ENCODE results near the gene FHAD1. TPM values are rescaled to one million over a fixed set of nuclear protein-coding genes. Genes with fewer than 3 reads are reported as not detected.
A peak's percentile ranks its signal among the peaks of the same experiment; 100 is the strongest.

The FHAD1 gene
- total and polyA plus RNA-seq, 10 of the 15 experiments (the other 5 are each of a cell fraction or from before 2014, with no cell fraction given): 0.09 to 1.0 (median 0.32) TPM; not detected in 2

DNA sequence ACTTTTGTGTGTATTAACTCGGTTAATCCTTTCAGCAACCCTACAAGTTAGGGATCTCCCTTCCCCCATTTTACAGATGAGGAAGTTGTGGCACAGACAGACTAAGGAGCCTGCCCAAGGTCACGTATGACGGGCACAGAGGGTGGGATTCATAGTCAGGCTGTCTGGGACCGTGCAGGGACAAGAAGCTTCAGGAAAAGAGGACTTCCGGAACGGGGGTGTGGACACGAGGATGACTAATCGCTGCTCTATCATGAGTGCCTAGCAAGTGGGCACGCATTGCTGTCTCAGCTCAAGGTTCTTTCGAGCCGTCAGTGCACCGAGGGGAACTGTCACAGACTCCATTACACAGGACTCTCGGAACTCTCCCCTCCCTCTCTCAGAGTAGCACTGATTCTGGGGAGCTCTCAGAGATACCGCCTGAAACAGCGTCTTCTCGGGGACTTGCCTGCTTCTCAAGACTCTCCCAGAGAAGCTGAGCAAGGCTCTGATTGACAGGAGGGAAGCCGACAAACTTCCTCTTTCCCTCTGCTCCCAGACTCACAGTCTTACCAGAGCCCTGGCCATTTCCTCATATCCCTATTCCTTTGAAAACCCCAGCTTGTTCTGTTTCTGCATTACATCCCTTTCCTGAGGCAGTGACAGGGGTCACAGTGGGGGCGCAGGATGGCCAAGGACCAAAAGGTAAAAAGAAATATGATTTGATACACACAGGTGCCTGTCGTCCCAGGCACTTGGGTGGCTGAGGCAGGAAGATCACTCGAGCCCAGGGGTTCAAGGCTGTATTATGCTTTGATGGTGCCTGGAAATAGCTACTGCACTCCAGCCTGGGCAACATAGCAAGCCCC is 14.4 kb downstream of the FHAD1 start:
- ChIA-PET SMC1A (ENCODE audit: uncharacterized antibody, unreplicated experiment) (interaction anchor here (0.7 to 5.3 kb wide), 17 partner anchors 9 to 1510 kb away, joined by 3 to 46 read pairs (median 5); partner anchors contain the start of gene FHAD1), RAD21 (ENCODE audit: unreplicated experiment) (interaction anchor here (0.6 to 3.0 kb wide), 13 partner anchors 9 to 218 kb away, joined by 3 to 18 read pairs (median 5); no protein-coding TSS in a partner anchor), CTCF (interaction anchor here (1.1 to 2.8 kb wide), 16 partner anchors 9 to 156 kb away, joined by 3 to 22 read pairs (median 6); partner anchors contain the start of gene TMEM51), POLR2A (interaction anchor here (0.6 to 4.7 kb wide), 9 partner anchors 9 to 106 kb away, joined by 3 to 17 read pairs (median 4); partner anchors contain the start of gene FHAD1)
- Histone ChIP-seq H2AFZ (ENCODE audit: control insufficient read depth, low read depth, low read length) (peak overlapping the region; percentile 91), H3K79me2 (ENCODE audit: control insufficient read depth, insufficient read depth, low read length) (no peaks in the 10 kb centered on the region), H4K20me1 (ENCODE audit: control insufficient read depth, insufficient read depth) (no peaks in the 10 kb centered on the region), H3K9me3 (replicated peaks; ENCODE audit: control insufficient read depth, insufficient read depth, low read length) (peaks cover 1% of the 10 kb centered on the region; the same call in 1 of the 3 replicates), H3K4me3 (peak overlapping the region; percentile 25; the same call in 1 of the 2 replicates), H3K27me3 (replicated peaks in 1 of 2; ENCODE audit: control insufficient read depth in 2 of 2, insufficient read depth in 2 of 2, low read length in 1 of 2) (no peaks in the 10 kb centered on the region), H3K27ac (ENCODE audit: control insufficient read depth, insufficient read depth) (peak overlapping the region; percentile 63), H3K36me3 (ENCODE audit: control insufficient read depth in 2 of 2, insufficient read depth in 2 of 2, low read length in 1 of 2) (no peaks in the 10 kb centered on the region), H3K4me2 (ENCODE audit: control insufficient read depth, insufficient read depth) (peak overlapping the region; percentile 70), H3K9ac (ENCODE audit: control insufficient read depth, insufficient read depth, low read length) (peak overlapping the region; percentile 39), H3K4me1 (ENCODE audit: control insufficient read depth, insufficient read depth, low read length) (peaks cover 21% of the 10 kb centered on the region)
- in situ Hi-C loops (cut with MboI) (no loop called here), intact Hi-C loops (cut with micrococcal nuclease; ENCODE audit: unreplicated experiment) (no loop called here)
- 14% methylated on average over 19 of the region's 20 CpGs for WGBS (ENCODE audit: insufficient coverage, insufficient replicate concordance, low lambda C conversion rate, missing lambda C conversion rate)
- no TSS peak for BruUV-seq (replicated peaks)
- DNase-seq (ENCODE audit: low read depth, low spot score) (no peak), FAIRE-seq (peak; percentile 68), ATAC-seq (peak; percentile 78)
- TF ChIP-seq TBL1XR1 (IDR thresholded peaks at IDR 0.05; ENCODE audit: low read depth, low read length) (no peak), CBFB (IDR thresholded peaks at IDR 0.05; ENCODE audit: low read depth) (no peak), RELA (IDR thresholded peaks at IDR 0.05; ENCODE audit: borderline replicate concordance, partially characterized antibody) (no peak), POLR2A (IDR thresholded peaks at IDR 0.05; ENCODE audit: low read depth, low read length) (no peak), SUPT20H (IDR thresholded peaks at IDR 0.05; ENCODE audit: borderline replicate concordance, control insufficient read depth, low read depth, low read length) (no peak), MEF2B (IDR thresholded peaks at IDR 0.05; ENCODE audit: partially characterized antibody, poor library complexity, severe bottlenecking) (no peak), HDGF (IDR thresholded peaks at IDR 0.05) (no peak), CBX5 (IDR thresholded peaks at IDR 0.05; ENCODE audit: low read depth) (no peak)
- TF ChIP-seq, protein P1, sequence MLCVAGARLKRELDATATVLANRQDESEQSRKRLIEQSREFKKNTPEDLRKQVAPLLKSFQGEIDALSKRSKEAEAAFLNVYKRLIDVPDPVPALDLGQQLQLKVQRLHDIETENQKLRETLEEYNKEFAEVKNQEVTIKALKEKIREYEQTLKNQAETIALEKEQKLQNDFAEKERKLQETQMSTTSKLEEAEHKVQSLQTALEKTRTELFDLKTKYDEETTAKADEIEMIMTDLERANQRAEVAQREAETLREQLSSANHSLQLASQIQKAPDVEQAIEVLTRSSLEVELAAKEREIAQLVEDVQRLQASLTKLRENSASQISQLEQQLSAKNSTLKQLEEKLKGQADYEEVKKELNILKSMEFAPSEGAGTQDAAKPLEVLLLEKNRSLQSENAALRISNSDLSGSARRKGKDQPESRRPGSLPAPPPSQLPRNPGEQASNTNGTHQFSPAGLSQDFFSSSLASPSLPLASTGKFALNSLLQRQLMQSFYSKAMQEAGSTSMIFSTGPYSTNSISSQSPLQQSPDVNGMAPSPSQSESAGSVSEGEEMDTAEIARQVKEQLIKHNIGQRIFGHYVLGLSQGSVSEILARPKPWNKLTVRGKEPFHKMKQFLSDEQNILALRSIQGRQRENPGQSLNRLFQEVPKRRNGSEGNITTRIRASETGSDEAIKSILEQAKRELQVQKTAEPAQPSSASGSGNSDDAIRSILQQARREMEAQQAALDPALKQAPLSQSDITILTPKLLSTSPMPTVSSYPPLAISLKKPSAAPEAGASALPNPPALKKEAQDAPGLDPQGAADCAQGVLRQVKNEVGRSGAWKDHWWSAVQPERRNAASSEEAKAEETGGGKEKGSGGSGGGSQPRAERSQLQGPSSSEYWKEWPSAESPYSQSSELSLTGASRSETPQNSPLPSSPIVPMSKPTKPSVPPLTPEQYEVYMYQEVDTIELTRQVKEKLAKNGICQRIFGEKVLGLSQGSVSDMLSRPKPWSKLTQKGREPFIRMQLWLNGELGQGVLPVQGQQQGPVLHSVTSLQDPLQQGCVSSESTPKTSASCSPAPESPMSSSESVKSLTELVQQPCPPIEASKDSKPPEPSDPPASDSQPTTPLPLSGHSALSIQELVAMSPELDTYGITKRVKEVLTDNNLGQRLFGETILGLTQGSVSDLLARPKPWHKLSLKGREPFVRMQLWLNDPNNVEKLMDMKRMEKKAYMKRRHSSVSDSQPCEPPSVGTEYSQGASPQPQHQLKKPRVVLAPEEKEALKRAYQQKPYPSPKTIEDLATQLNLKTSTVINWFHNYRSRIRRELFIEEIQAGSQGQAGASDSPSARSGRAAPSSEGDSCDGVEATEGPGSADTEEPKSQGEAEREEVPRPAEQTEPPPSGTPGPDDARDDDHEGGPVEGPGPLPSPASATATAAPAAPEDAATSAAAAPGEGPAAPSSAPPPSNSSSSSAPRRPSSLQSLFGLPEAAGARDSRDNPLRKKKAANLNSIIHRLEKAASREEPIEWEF (IDR thresholded peaks at IDR 0.05; ENCODE audit: insufficient replicate concordance, low read depth, low read length): no peak
- TF ChIP-seq, protein P2, sequence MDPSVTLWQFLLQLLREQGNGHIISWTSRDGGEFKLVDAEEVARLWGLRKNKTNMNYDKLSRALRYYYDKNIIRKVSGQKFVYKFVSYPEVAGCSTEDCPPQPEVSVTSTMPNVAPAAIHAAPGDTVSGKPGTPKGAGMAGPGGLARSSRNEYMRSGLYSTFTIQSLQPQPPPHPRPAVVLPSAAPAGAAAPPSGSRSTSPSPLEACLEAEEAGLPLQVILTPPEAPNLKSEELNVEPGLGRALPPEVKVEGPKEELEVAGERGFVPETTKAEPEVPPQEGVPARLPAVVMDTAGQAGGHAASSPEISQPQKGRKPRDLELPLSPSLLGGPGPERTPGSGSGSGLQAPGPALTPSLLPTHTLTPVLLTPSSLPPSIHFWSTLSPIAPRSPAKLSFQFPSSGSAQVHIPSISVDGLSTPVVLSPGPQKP (IDR thresholded peaks at IDR 0.05; ENCODE audit: low read depth, low read length): no peak
- TF ChIP-seq, protein P3, sequence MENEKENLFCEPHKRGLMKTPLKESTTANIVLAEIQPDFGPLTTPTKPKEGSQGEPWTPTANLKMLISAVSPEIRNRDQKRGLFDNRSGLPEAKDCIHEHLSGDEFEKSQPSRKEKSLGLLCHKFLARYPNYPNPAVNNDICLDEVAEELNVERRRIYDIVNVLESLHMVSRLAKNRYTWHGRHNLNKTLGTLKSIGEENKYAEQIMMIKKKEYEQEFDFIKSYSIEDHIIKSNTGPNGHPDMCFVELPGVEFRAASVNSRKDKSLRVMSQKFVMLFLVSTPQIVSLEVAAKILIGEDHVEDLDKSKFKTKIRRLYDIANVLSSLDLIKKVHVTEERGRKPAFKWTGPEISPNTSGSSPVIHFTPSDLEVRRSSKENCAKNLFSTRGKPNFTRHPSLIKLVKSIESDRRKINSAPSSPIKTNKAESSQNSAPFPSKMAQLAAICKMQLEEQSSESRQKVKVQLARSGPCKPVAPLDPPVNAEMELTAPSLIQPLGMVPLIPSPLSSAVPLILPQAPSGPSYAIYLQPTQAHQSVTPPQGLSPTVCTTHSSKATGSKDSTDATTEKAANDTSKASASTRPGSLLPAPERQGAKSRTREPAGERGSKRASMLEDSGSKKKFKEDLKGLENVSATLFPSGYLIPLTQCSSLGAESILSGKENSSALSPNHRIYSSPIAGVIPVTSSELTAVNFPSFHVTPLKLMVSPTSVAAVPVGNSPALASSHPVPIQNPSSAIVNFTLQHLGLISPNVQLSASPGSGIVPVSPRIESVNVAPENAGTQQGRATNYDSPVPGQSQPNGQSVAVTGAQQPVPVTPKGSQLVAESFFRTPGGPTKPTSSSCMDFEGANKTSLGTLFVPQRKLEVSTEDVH (IDR thresholded peaks at IDR 0.05; ENCODE audit: low read depth, partially characterized antibody): no peak
